ENCODE results near the gene GLDC.

GLDC gene

GRCh38 chr9:6551136-6551535 lies 94.4 kb downstream of the GLDC start:
- H3K9me2 ChIP-seq (replicated peaks; ENCODE audit: insufficient read depth, low read length), result no peaks in the 10 kb centered on the region
- no peaks in the 10 kb centered on the region for H3K36me3 ChIP-seq (ENCODE audit: low read length)

DNA sequence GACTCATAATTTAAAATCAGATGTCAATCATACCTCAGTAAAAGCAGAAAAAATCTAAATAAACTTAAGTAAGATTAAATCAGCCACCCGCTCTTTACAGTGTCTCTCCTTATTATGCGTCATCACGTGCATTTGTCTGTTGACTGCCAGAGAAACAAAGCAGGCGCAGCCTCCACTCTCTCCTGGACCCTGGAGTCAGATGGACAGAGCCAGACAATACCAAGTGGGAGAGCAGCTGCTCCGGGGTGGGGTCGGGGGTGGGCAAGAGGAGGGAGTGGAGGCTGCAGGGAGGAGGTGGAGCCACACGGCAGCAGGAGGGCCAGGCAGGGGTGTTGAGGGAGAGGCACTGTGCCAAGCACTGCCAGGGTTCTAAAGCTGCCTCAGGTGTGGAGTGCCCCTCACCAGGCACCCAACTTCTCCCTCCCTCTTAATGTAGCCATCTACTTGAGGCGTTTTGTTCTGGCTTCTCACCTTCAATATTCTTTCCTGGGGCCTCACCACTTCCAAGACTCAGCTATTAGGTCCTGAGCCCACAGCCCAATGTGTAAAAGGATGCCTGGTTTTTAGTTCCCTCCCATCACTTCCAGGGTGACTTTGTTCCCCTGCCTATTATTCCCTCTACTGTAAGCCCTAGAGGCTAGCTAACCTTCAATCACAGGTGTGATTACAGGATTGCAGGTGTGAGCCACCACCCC lies 96.3 kb downstream of the GLDC start:
- H3F3A ChIP-seq (ENCODE audit: insufficient read depth), result no peaks in the 10 kb centered on the region
- H4K20me1 ChIP-seq (ENCODE audit: low read depth, low read length), result no peaks in the 10 kb centered on the region
- no peak overlapping the region for H3K27ac ChIP-seq (ENCODE audit: low read depth, low read length)
- no peaks in the 10 kb centered on the region for H3K79me2 ChIP-seq (ENCODE audit: insufficient read depth, low read length)
- H3K9me2 ChIP-seq (replicated peaks; ENCODE audit: insufficient read depth, low read length), result no peaks in the 10 kb centered on the region
- H3K36me3 ChIP-seq (ENCODE audit: low read length), result no peaks in the 10 kb centered on the region
- no peaks in the 10 kb centered on the region for H3K9me3 ChIP-seq (ENCODE audit: insufficient read depth, low read length)
- H3K9ac ChIP-seq (ENCODE audit: low read length), result no peak overlapping the region
- no peak overlapping the region for H3K4me3 ChIP-seq (ENCODE audit: insufficient read depth, low read length, poor library complexity, severe bottlenecking)
- no peak for TF ChIP-seq EZH2phosphoT487 (conservative IDR thresholded peaks at IDR 0.05; ENCODE audit: low read length)
- TF ChIP-seq, protein P1, sequence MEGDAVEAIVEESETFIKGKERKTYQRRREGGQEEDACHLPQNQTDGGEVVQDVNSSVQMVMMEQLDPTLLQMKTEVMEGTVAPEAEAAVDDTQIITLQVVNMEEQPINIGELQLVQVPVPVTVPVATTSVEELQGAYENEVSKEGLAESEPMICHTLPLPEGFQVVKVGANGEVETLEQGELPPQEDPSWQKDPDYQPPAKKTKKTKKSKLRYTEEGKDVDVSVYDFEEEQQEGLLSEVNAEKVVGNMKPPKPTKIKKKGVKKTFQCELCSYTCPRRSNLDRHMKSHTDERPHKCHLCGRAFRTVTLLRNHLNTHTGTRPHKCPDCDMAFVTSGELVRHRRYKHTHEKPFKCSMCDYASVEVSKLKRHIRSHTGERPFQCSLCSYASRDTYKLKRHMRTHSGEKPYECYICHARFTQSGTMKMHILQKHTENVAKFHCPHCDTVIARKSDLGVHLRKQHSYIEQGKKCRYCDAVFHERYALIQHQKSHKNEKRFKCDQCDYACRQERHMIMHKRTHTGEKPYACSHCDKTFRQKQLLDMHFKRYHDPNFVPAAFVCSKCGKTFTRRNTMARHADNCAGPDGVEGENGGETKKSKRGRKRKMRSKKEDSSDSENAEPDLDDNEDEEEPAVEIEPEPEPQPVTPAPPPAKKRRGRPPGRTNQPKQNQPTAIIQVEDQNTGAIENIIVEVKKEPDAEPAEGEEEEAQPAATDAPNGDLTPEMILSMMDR (IDR thresholded peaks at IDR 0.05; ENCODE audit: insufficient read depth, low read length, poor library complexity, severe bottlenecking), result no peak
- H2AFZ ChIP-seq (ENCODE audit: low read depth, low read length, severe bottlenecking), result no peak overlapping the region
- no peak overlapping the region for H3K4me2 ChIP-seq (ENCODE audit: low read depth, low read length, poor library complexity, severe bottlenecking)
- no peaks in the 10 kb centered on the region for H3K27me3 ChIP-seq (ENCODE audit: low read length)

More at GRCh38 chr9:6551136-6551535, 94.4 kb downstream of the GLDC start:
- Histone ChIP-seq H3K27ac (ENCODE audit: low read depth, low read length) (no peak overlapping the region), H3K4me3 (ENCODE audit: insufficient read depth, low read length, poor library complexity, severe bottlenecking) (no peak overlapping the region), H3F3A (ENCODE audit: insufficient read depth) (no peaks in the 10 kb centered on the region), H3K9me3 (ENCODE audit: insufficient read depth, low read length) (no peaks in the 10 kb centered on the region), H2AFZ (ENCODE audit: low read depth, low read length, severe bottlenecking) (no peak overlapping the region), H3K79me2 (ENCODE audit: insufficient read depth, low read length) (no peaks in the 10 kb centered on the region), H4K20me1 (ENCODE audit: low read depth, low read length) (no peaks in the 10 kb centered on the region), H3K4me2 (ENCODE audit: low read depth, low read length, poor library complexity, severe bottlenecking) (no peak overlapping the region), H3K9ac (ENCODE audit: low read length) (no peak overlapping the region), H3K27me3 (ENCODE audit: low read length) (no peaks in the 10 kb centered on the region)
- no peak for TF ChIP-seq EZH2phosphoT487 (conservative IDR thresholded peaks at IDR 0.05; ENCODE audit: low read length)
- TF ChIP-seq, protein P1 (IDR thresholded peaks at IDR 0.05; ENCODE audit: insufficient read depth, low read length, poor library complexity, severe bottlenecking), result no peak

- H3K27ac ChIP-seq (ENCODE audit: low read depth, low read length), result no peak overlapping the region
- no peaks in the 10 kb centered on the region for H3K27me3 ChIP-seq (ENCODE audit: low read length)
- H3K36me3 ChIP-seq (ENCODE audit: low read length), result no peaks in the 10 kb centered on the region
- no peaks in the 10 kb centered on the region for H3K9me3 ChIP-seq (ENCODE audit: insufficient read depth, low read length)
- H3K4me3 ChIP-seq (ENCODE audit: insufficient read depth, low read length, poor library complexity, severe bottlenecking), result no peak overlapping the region
- H3K79me2 ChIP-seq (ENCODE audit: insufficient read depth, low read length), result no peaks in the 10 kb centered on the region
- no peak overlapping the region for H3K4me2 ChIP-seq (ENCODE audit: low read depth, low read length, poor library complexity, severe bottlenecking)
- TF ChIP-seq, protein P1 (IDR thresholded peaks at IDR 0.05; ENCODE audit: insufficient read depth, low read length, poor library complexity, severe bottlenecking), result no peak
- TF ChIP-seq EZH2phosphoT487 (conservative IDR thresholded peaks at IDR 0.05; ENCODE audit: low read length), result no peak
- H2AFZ ChIP-seq (ENCODE audit: low read depth, low read length, severe bottlenecking), result no peak overlapping the region
- no peaks in the 10 kb centered on the region for H3F3A ChIP-seq (ENCODE audit: insufficient read depth)
- no peaks in the 10 kb centered on the region for H3K9me2 ChIP-seq (replicated peaks; ENCODE audit: insufficient read depth, low read length)
- no peaks in the 10 kb centered on the region for H4K20me1 ChIP-seq (ENCODE audit: low read depth, low read length)
- H3K9ac ChIP-seq (ENCODE audit: low read length), result no peak overlapping the region
These were observed 100.4 kb downstream of the GLDC start for GRCh38 chr9:6545017-6545691.

Measured in SU-DHL-6 (cell line).